GM19099 (cell line): ENCODE data around the gene RAP1A.

ENCODE experiments used
- POLR2A ChIP-seq: IDR thresholded peaks from 3 replicates; pipeline ENCODE4 v1.6.1; 2011; ENCODE audit warnings: low read depth; ENCODE audit not compliant: insufficient read length; ENCODE audit errors: extremely low read depth

Gene RAP1A

GRCh38 chr1:111717450-111717849 is 97.9 kb downstream of the RAP1A start:
- no peak for TF ChIP-seq POLR2A

GRCh38 chr1:111719135-111719534 is 99.5 kb downstream of the RAP1A start:
- TF ChIP-seq POLR2A, result no peak

- no peak for TF ChIP-seq POLR2A
Measured at GRCh38 chr1:111719674-111720132, 100.1 kb downstream of the RAP1A start.

- no peak for TF ChIP-seq POLR2A
Measured at GRCh38 chr1:111720274-111720976, 100.8 kb downstream of the RAP1A start.

- TF ChIP-seq POLR2A, result no peak
Measured at GRCh38 chr1:111720977-111721786, 101.6 kb downstream of the RAP1A start.

GRCh38 chr1:111723091-111723806 is 103.7 kb downstream of the RAP1A start:
- no peak for TF ChIP-seq POLR2A

- TF ChIP-seq POLR2A, result no peak
Measured at GRCh38 chr1:111723871-111724270, 104.3 kb downstream of the RAP1A start.

- TF ChIP-seq POLR2A, result no peak
Measured at GRCh38 chr1:111725192-111725591, 105.6 kb downstream of the RAP1A start.

- TF ChIP-seq POLR2A, result no peak
Measured at GRCh38 chr1:111727056-111727455, 107.5 kb downstream of the RAP1A start.

- TF ChIP-seq POLR2A, result no peak
Measured at GRCh38 chr1:111729271-111729921, 109.8 kb downstream of the RAP1A start.

- no peak for TF ChIP-seq POLR2A
Measured at GRCh38 chr1:111729946-111730681, 110.5 kb downstream of the RAP1A start.

GRCh38 chr1:111730706-111731105 is 111.1 kb downstream of the RAP1A start:
- no peak for TF ChIP-seq POLR2A

GRCh38 chr1:111731956-111732355 is 112.4 kb downstream of the RAP1A start:
- TF ChIP-seq POLR2A, result no peak

- no peak for TF ChIP-seq POLR2A
Measured at GRCh38 chr1:111732718-111733117, 113.1 kb downstream of the RAP1A start.
